K562 (cell line): Measurements from ENCODE around the gene FSTL1. TPM values are rescaled to one million over a fixed set of nuclear protein-coding genes. Genes with fewer than 3 reads are reported as not detected.

Experiments
- ATAC-seq: fragments of 200-7000 bp; cut with Tn5 transposase; 3 replicates; pipeline ENCODE4 v1.9.1; 2020; ENCODE audit warnings: moderate library complexity
- BruUV-seq: library from RNA; stranded (reverse); fragments of 400-500 nt; replicated peaks from 2 replicates; lab custom pipeline; 2021; lab: Mats Ljungman, UMichigan
- CTCF ChIA-PET: fragments of 300-600 bp; formaldehyde crosslinking; extraction: SDS; loops from one replicate; lab custom pipeline; 2021; ENCODE audit warnings: low intra/inter-chr PET ratio; lab: Yijun Ruan, JAX
- POLR2A ChIA-PET: fragments of 300-600, 350-650 bp; sonication (Branson Sonifier 250); formaldehyde crosslinking; extraction: SDS; loops from one replicate; lab custom pipeline; 2021; ENCODE audit warnings: antibody characterized with exemption, inconsistent platforms; lab: Yijun Ruan, JAX
- DNase-seq, 4 experiments: peaks; one replicate each; pipeline versions ENCODE4 v3.0.0 to v3.0.0-alpha.2; 2011 to 2018; ENCODE audit warnings: low spot score in 3 of 4, mixed read lengths in 3 of 4; ENCODE audit errors: extremely low read depth in 1 of 4
- FAIRE-seq: peaks from 2 replicates; lab custom pipeline; 2011; peaks lifted over from hg19 to GRCh38; lab: Jason Lieb, UNC
- H2AFZ ChIP-seq: 2 replicates; pipeline ENCODE4 v1.6.0; 2011; ENCODE audit warnings: low read depth, low read length, control low read depth, inconsistent platforms
- H3K27ac ChIP-seq: fragments of 200-600 bp; 3 replicates; pipeline ENCODE4 v1.8.0; 2011; ENCODE audit warnings: low read depth, mild to moderate bottlenecking, control low read depth, inconsistent platforms, low read length, moderate library complexity, mixed read lengths; ENCODE audit errors: extremely low read depth
- H3K27me3 ChIP-seq, 2 experiments: fragments of 300-600 bp in 1 of 2; 2 replicates in 1 of 2; 3 replicates in 1 of 2; pipeline versions ENCODE4 v1.6.0 to v1.8.0; 2011; ENCODE audit warnings: inconsistent platforms in 2 of 2, low read length in 2 of 2, mild to moderate bottlenecking in 1 of 2, mixed read lengths in 1 of 2, moderate library complexity in 1 of 2; ENCODE audit not compliant: control insufficient read depth in 2 of 2, insufficient read depth in 2 of 2
- H3K36me3 ChIP-seq: fragments of 300-600 bp; 3 replicates; pipeline ENCODE4 v1.8.0; 2011; ENCODE audit warnings: mild to moderate bottlenecking, low read length, inconsistent platforms; ENCODE audit not compliant: control insufficient read depth, insufficient read depth
- H3K4me1 ChIP-seq, 2 experiments: fragments of 200-600 bp in 1 of 2; replicated peaks in 1 of 2; 2 replicates in 1 of 2; 3 replicates in 1 of 2; pipeline versions ENCODE4 v1.5.1 to v1.8.0; 2011; ENCODE audit warnings: inconsistent platforms in 2 of 2, low read length in 2 of 2, mild to moderate bottlenecking in 1 of 2, mixed read lengths in 1 of 2, moderate library complexity in 1 of 2; ENCODE audit not compliant: control insufficient read depth in 2 of 2, insufficient read depth in 2 of 2
- H3K4me2 ChIP-seq: 2 replicates; pipeline ENCODE4 v1.6.1; 2011; ENCODE audit warnings: low read length, control low read depth, inconsistent platforms, mixed read lengths; ENCODE audit not compliant: insufficient read depth
- H3K4me3 ChIP-seq: fragments of 200-600 bp; sonication (generic), shearing (Covaris generic); 2 replicates; pipeline ENCODE4 v1.5.1; 2016; ENCODE audit warnings: control low read depth, inconsistent platforms
- H3K79me2 ChIP-seq: fragments of 200-600 bp; 3 replicates; pipeline ENCODE4 v1.8.0; 2011; ENCODE audit warnings: low read length, inconsistent platforms; ENCODE audit not compliant: control insufficient read depth, insufficient read depth
- H3K9ac ChIP-seq, 2 experiments: 2 replicates each; pipeline versions ENCODE4 v1.6.0 to v1.6.1; 2011; ENCODE audit warnings: low read depth in 2 of 2, low read length in 2 of 2, control low read depth in 1 of 2, inconsistent platforms in 1 of 2, mild to moderate bottlenecking in 1 of 2, mixed read lengths in 1 of 2; ENCODE audit not compliant: insufficient read depth in 1 of 2
- H3K9me1 ChIP-seq: one replicate; pipeline ENCODE4 v1.6.0; 2011; ENCODE audit warnings: inconsistent platforms, mild to moderate bottlenecking, low read length, moderate library complexity; ENCODE audit not compliant: control insufficient read depth, insufficient read depth
- H3K9me3 ChIP-seq: replicated peaks from 2 replicates; pipeline ENCODE4 v1.5.1; 2011; ENCODE audit warnings: low read depth, low read length, inconsistent platforms; ENCODE audit not compliant: control insufficient read depth, insufficient read depth
- H4K20me1 ChIP-seq: replicated peaks from 2 replicates; pipeline ENCODE4 v1.6.1; 2011; ENCODE audit warnings: low read length, inconsistent platforms, mixed read lengths; ENCODE audit not compliant: control insufficient read depth, insufficient read depth
- BCOR ChIP-seq: fragments of 450-650 bp; IDR thresholded peaks from 2 replicates; pipeline ENCODE4 v1.6.1; 2016
- CBFA2T2 ChIP-seq: fragments of 450-650 bp; conservative IDR thresholded peaks from 2 replicates; pipeline ENCODE4 v1.6.1; 2017; ENCODE audit warnings: mild to moderate bottlenecking
- CTBP1 ChIP-seq: fragments of 450-650 bp; IDR thresholded peaks from 2 replicates; pipeline ENCODE4 v1.6.1; 2016; ENCODE audit warnings: borderline replicate concordance
- ELK1 ChIP-seq: sonication (generic); formaldehyde crosslinking; IDR thresholded peaks from 2 replicates; pipeline ENCODE4 v1.8.1; 2022; ENCODE audit warnings: missing genetic modification reagents
- FOXJ2 ChIP-seq: fragments of 200-800 bp; sonication (Bioruptor generic); IDR thresholded peaks from 2 replicates; pipeline ENCODE4 v1.6.1; 2016; ENCODE audit warnings: missing genetic modification characterization, missing compliant biosample characterization
- FOXK2 ChIP-seq, 2 experiments: fragments of 450-650 bp; IDR thresholded peaks in 1 of 2; conservative IDR thresholded peaks in 1 of 2; 2 replicates each; pipeline ENCODE4 v1.6.1; 2016; ENCODE audit warnings: low read depth in 2 of 2, mild to moderate bottlenecking in 1 of 2
- KLF13 ChIP-seq: fragments of 450-650 bp; IDR thresholded peaks from 2 replicates; pipeline ENCODE4 v1.6.1; 2016; ENCODE audit warnings: missing genetic modification characterization, low read depth, mild to moderate bottlenecking, missing compliant biosample characterization, moderate library complexity, borderline replicate concordance
- WGBS: fragments of 100-300 bp; shearing (Covaris generic); methylation state at CpG from one replicate; pipeline ENCODE4 v1.1.6; 2016; ENCODE audit warnings: low coverage, mixed read lengths; ENCODE audit not compliant: insufficient coverage; ENCODE audit errors: missing lambda C conversion rate; 5-methylcytosine and 5-hydroxymethylcytosine counted together
- in situ Hi-C: fragments of 300-500 bp; cut with MboI; formaldehyde crosslinking; loops from 4 replicates; pipeline ENCODE4 v1.15.0; 2018; ENCODE audit warnings: inconsistent platforms, mixed read lengths
- intact Hi-C: fragments of 100-400 bp; cut with micrococcal nuclease; formaldehyde crosslinking; loops from 2 replicates; pipeline ENCODE4 v1.14.2; 2022
- polyA plus RNA-seq, 8 experiments: library from polyadenylated mRNA; depleted of rRNA in 4 of 8; stranded (reverse) in 5 of 8; unstranded in 3 of 8; fragments of >200 nt; fragmentation: Nextera tagmentation in 2 of 8; fragmentation: Illumina TruSeq in 1 of 8; extraction: Ambion mirVana in 2 of 8; extraction: Trizol in 1 of 8; gene quantifications; 2 replicates each; pipeline versions ENCODE4 v1.2.1 to v1.2.3, GENCODE V29; 2011 to 2014; ENCODE audit warnings: inconsistent platforms in 1 of 8, missing spikeins in 1 of 8
- total RNA-seq, 7 experiments: library from RNA; depleted of rRNA in 6 of 7; stranded (reverse); fragments of >200 nt in 6 of 7; fragmentation: Illumina TruSeq in 2 of 7; extraction: Trizol in 2 of 7; gene quantifications; 2 replicates each; pipeline versions ENCODE4 v1.2.1 to v1.2.3, GENCODE V29; 2011 to 2021; ENCODE audit warnings: low replicate concordance in 1 of 7
- TF ChIP-seq, protein P1 (sequence below): fragments of 250-450 bp; sonication (Bioruptor Pico); IDR thresholded peaks from 2 replicates; pipeline ENCODE4 v1.4.0; 2020; ENCODE audit warnings: mild to moderate bottlenecking

FSTL1 gene
- total and polyA plus RNA-seq, 9 of the 15 experiments (the other 6 are each of a cell fraction or from before 2014, with no cell fraction given) = 0.01 to 0.58 (median 0.08) TPM; not detected in 2

DNA sequence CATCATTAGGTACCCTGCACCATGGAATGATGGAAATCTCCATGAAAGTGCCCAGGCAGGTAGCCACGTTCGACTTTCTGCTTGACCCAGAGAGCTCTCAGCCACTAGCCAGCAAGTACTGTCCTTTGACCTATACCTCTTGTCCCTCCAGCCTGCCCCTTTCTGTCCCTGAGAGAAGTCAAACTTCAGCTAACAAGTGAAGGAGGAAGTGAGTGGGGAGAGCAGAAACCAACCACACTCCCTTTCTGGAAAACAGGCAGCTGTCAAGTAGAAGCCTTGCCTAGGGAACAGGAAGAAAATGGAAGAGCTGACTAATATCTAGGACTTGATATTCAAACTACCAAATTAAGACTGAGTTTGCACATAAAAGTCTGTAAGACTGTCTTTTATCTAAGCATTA lies 30.3 kb upstream of the FSTL1 start:
- H3K4me2 ChIP-seq = no peak overlapping the region
- POLR2A ChIA-PET = interaction anchor here (0.6 kb wide), 1 partner anchor 387 kb away, joined by 4 read pairs; the partner anchor contains the start of gene GSK3B
- no peaks in the 10 kb centered on the region for H3K36me3 ChIP-seq
- in situ Hi-C loops = no loop called here
- no peak overlapping the region for H3K9ac ChIP-seq
- CTCF ChIA-PET = no interaction called here
- no peaks in the 10 kb centered on the region for H3K27me3 ChIP-seq
- H4K20me1 ChIP-seq = no peaks in the 10 kb centered on the region
- H3K9me3 ChIP-seq = no peaks in the 10 kb centered on the region
- no peak for TF ChIP-seq FOXJ2
- no peak for DNase-seq
- H2AFZ ChIP-seq = no peak overlapping the region
- 0% methylated on average over 2 of the region's 2 CpGs for whole genome bisulfite sequencing
- no peak overlapping the region for H3K4me3 ChIP-seq
- no TSS peak for BruUV-seq
- no peak overlapping the region for H3K27ac ChIP-seq
- intact Hi-C loops = no loop called here
- no peaks in the 10 kb centered on the region for H3K9me1 ChIP-seq
- no peak for FAIRE-seq
- ATAC-seq = no peak
- no peaks in the 10 kb centered on the region for H3K4me1 ChIP-seq
- H3K79me2 ChIP-seq = no peaks in the 10 kb centered on the region

- Histone ChIP-seq H3K4me3 (no peak overlapping the region), H3K9me3 (no peaks in the 10 kb centered on the region), H2AFZ (no peak overlapping the region), H3K27me3 (no peaks in the 10 kb centered on the region), H3K36me3 (no peaks in the 10 kb centered on the region), H4K20me1 (no peaks in the 10 kb centered on the region), H3K9ac (no peak overlapping the region), H3K9me1 (no peaks in the 10 kb centered on the region), H3K27ac (no peak overlapping the region), H3K4me1 (no peaks in the 10 kb centered on the region), H3K4me2 (no peak overlapping the region), H3K79me2 (no peaks in the 10 kb centered on the region)
- BruUV-seq = no TSS peak
- 0% methylated on average over 3 of the region's 4 CpGs for WGBS
- ATAC-seq (no peak), FAIRE-seq (no peak), DNase-seq (no peak)
- POLR2A ChIA-PET = no interaction called here
- intact Hi-C loops = no loop called here
- CTCF ChIA-PET = no interaction called here
- in situ Hi-C loops = no loop called here
- TF ChIP-seq KLF13 (tag) (no peak), BCOR (no peak), ELK1 (CRISPR knock-in tag) (no peak), CBFA2T2 (no peak), FOXK2 (conservative IDR thresholded peaks at IDR 0.05 in 1 of 2, IDR thresholded peaks at IDR 0.05 in 1 of 2; ENCODE audit: low read depth in 2 of 2) (no peak), CTBP1 (no peak)
- TF ChIP-seq, protein P1, sequence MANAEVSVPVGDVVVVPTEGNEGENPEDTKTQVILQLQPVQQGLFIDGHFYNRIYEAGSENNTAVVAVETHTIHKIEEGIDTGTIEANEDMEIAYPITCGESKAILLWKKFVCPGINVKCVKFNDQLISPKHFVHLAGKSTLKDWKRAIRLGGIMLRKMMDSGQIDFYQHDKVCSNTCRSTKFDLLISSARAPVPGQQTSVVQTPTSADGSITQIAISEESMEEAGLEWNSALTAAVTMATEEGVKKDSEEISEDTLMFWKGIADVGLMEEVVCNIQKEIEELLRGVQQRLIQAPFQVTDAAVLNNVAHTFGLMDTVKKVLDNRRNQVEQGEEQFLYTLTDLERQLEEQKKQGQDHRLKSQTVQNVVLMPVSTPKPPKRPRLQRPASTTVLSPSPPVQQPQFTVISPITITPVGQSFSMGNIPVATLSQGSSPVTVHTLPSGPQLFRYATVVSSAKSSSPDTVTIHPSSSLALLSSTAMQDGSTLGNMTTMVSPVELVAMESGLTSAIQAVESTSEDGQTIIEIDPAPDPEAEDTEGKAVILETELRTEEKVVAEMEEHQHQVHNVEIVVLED (CRISPR knock-in tag) = no peak
These were observed 27.0 kb upstream of the FSTL1 start for GRCh38 chr3:120477781-120478180.
